Sigmoid colon (tissue), 4 donors: ENCODE results near the gene CDK14.

Experiments used
- EP300 ChIP-seq, 4 donors: sonication (generic); formaldehyde crosslinking; IDR thresholded peaks; one replicate each; pipeline ENCODE4 v1.6.1; 2017; ENCODE audit warnings: antibody characterized with exemption in 4 of 4
- POLR2A ChIP-seq, 2 donors: fragments of 450-650 bp; IDR thresholded peaks; one replicate each; pipeline ENCODE4 v1.6.1; 2016; ENCODE audit warnings: antibody characterized with exemption in 2 of 2, mild to moderate bottlenecking in 2 of 2, moderate library complexity in 2 of 2
- POLR2AphosphoS5 ChIP-seq, 4 donors: sonication (generic); formaldehyde crosslinking; IDR thresholded peaks; one replicate each; pipeline ENCODE4 v1.6.1; 2017; ENCODE audit warnings: antibody characterized with exemption in 4 of 4
- TF ChIP-seq, protein P1 (sequence below), 4 experiments: fragments of 450-650 bp in 3 of 4; fragments of 200-600 bp in 1 of 4; IDR thresholded peaks; one replicate each; pipeline ENCODE4 v1.5.1; 2016 to 2019; ENCODE audit warnings: antibody characterized with exemption in 4 of 4, mild to moderate bottlenecking in 3 of 4, moderate library complexity in 2 of 4

DNA sequence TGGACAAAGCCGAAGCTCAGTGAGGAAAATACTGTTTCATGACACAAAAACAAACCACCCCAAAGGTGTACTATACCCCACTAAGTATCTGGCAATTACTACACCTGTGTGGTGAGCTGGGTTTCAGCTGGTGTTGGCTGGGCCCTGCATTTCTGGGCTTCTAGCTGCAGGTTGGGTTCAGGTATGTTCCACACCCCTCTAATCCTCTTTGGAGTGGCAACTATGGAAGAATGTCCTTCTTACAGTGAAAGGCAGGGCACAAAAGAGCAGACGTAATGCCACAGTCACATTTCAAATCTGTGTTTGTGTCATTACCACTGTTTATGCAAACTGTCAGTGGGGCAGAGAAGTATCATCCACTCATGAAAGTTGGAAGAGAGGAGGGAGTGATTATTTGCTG lies 466.6 kb downstream of the CDK14 start:
- TF ChIP-seq, protein P1, sequence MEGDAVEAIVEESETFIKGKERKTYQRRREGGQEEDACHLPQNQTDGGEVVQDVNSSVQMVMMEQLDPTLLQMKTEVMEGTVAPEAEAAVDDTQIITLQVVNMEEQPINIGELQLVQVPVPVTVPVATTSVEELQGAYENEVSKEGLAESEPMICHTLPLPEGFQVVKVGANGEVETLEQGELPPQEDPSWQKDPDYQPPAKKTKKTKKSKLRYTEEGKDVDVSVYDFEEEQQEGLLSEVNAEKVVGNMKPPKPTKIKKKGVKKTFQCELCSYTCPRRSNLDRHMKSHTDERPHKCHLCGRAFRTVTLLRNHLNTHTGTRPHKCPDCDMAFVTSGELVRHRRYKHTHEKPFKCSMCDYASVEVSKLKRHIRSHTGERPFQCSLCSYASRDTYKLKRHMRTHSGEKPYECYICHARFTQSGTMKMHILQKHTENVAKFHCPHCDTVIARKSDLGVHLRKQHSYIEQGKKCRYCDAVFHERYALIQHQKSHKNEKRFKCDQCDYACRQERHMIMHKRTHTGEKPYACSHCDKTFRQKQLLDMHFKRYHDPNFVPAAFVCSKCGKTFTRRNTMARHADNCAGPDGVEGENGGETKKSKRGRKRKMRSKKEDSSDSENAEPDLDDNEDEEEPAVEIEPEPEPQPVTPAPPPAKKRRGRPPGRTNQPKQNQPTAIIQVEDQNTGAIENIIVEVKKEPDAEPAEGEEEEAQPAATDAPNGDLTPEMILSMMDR (IDR thresholded peaks at IDR 0.05): no peak
- TF ChIP-seq POLR2A (IDR thresholded peaks at IDR 0.05) (no peak), POLR2AphosphoS5 (IDR thresholded peaks at IDR 0.05) (no peak), EP300 (IDR thresholded peaks at IDR 0.05) (no peak)
